GM13976 (cell line): ENCODE results near the gene UPK3B.
"Not testable (repeated sequence)": the region's sequence is repeated elsewhere in the genome, so short reads cannot be mapped to it uniquely, and the experiment has no call there.

Experiments
- DNase-seq: peaks from one replicate; pipeline ENCODE4 v3.0.0; 2012; ENCODE audit warnings: low spot score
- in situ Hi-C: fragments of 300-500 bp; cut with MboI; formaldehyde crosslinking; loops from one replicate; pipeline ENCODE4 v1.12.0; 2022; ENCODE audit warnings: low sequenced_read_pairs, mixed read lengths, inconsistent platforms; ENCODE audit not compliant: unreplicated experiment

Gene UPK3B

DNA sequence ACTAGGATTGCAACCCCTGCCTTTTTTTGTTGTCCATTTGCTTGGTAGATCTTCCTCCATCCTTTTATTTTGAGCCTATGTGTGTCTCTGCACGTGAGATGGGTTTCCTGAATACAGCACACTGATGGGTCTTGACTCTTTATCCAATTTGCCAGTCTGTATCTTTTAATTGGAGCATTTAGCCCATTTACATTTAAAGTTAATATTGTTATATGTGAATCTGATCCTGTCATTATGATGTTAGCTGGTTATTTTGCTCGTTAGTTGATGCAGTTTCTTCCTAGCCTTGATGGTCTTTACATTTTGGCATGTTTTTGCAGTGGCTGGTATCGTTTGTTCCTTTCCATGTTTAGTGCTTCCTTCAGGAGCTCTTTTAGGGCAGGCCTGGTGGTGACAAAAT, 54.6 kb downstream of the UPK3B start:
- DNase-seq, in situ Hi-C loops: not testable (repeated sequence)
